IMR-90 (cell line): ENCODE results near the gene HCN2. TPM values are rescaled to one million over a fixed set of nuclear protein-coding genes. Genes with fewer than 3 reads are reported as not detected.

Experiments
- ATAC-seq: fragments of 200-7000 bp; cut with Tn5 transposase; 2 replicates; pipeline ENCODE4 v1.9.1; 2020; ENCODE audit warnings: low read depth, mild to moderate bottlenecking, moderate library complexity
- BruUV-seq: library from RNA; stranded (reverse); fragments of 400-500 nt; replicated peaks from 2 replicates; lab custom pipeline; 2021; lab: Mats Ljungman, UMichigan
- CTCF ChIA-PET: fragments of 300-600 bp; formaldehyde crosslinking; extraction: SDS; loops from one replicate; lab custom pipeline; 2021; ENCODE audit warnings: antibody characterized with exemption; lab: Yijun Ruan, JAX
- POLR2A ChIA-PET: fragments of 300-600 bp; sonication (Branson Sonifier 250); formaldehyde crosslinking; loops from one replicate; lab custom pipeline; 2022; ENCODE audit warnings: antibody characterized with exemption; ENCODE audit not compliant: unreplicated experiment; lab: Charles Lee
- DNase-seq: peaks from one replicate; pipeline ENCODE4 v3.0.0; 2013
- H2AFZ ChIP-seq: replicated peaks from 2 replicates; pipeline ENCODE3; 2013; ENCODE audit warnings: low read length, mild to moderate bottlenecking; ENCODE audit not compliant: poor library complexity
- H2AK5ac ChIP-seq: 2 replicates; pipeline ENCODE4 v1.6.1; 2013; ENCODE audit warnings: low read depth, low read length, inconsistent platforms
- H2AK9ac ChIP-seq: replicated peaks from 2 replicates; pipeline ENCODE3; 2013; ENCODE audit warnings: mild to moderate bottlenecking, low read depth, low read length, moderate library complexity; ENCODE audit not compliant: poor library complexity
- H2BK120ac ChIP-seq: 2 replicates; pipeline ENCODE4 v1.6.1; 2013; ENCODE audit warnings: low read depth, low read length, inconsistent platforms
- H2BK15ac ChIP-seq: 3 replicates; pipeline ENCODE4 v1.6.1; 2013; ENCODE audit warnings: low read depth, low read length, inconsistent platforms
- H2BK20ac ChIP-seq: 2 replicates; pipeline ENCODE4 v1.6.1; 2013; ENCODE audit warnings: low read depth, mild to moderate bottlenecking, inconsistent platforms, low read length, moderate library complexity
- H2BK5ac ChIP-seq: 2 replicates; pipeline ENCODE4 v1.6.1; 2013; ENCODE audit warnings: mild to moderate bottlenecking, low read depth, low read length, inconsistent platforms; ENCODE audit not compliant: poor library complexity, severe bottlenecking
- H3K14ac ChIP-seq: replicated peaks from 2 replicates; pipeline ENCODE4 v1.6.1; 2013; ENCODE audit warnings: low read depth, low read length, inconsistent platforms
- H3K18ac ChIP-seq: 2 replicates; pipeline ENCODE4 v1.6.1; 2013; ENCODE audit warnings: low read depth, low read length, control low read depth
- H3K23ac ChIP-seq: 2 replicates; pipeline ENCODE4 v1.6.1; 2013; ENCODE audit warnings: low read depth, low read length, inconsistent platforms
- H3K27ac ChIP-seq: 2 replicates; pipeline ENCODE4 v1.5.1; 2013; ENCODE audit warnings: mild to moderate bottlenecking, control low read depth, low read length; ENCODE audit not compliant: insufficient read depth
- H3K27me3 ChIP-seq: 2 replicates; pipeline ENCODE4 v1.6.1; 2013; ENCODE audit warnings: low read length; ENCODE audit not compliant: control insufficient read depth, insufficient read depth
- H3K36me3 ChIP-seq: 2 replicates; pipeline ENCODE4 v1.6.1; 2013; ENCODE audit warnings: low read length, mixed read lengths; ENCODE audit not compliant: control insufficient read depth, insufficient read depth
- H3K4ac ChIP-seq: 2 replicates; pipeline ENCODE4 v1.6.1; 2013; ENCODE audit warnings: low read depth, low read length, inconsistent platforms
- H3K4me1 ChIP-seq: 2 replicates; pipeline ENCODE4 v1.6.1; 2013; ENCODE audit warnings: low read length, mixed read lengths; ENCODE audit not compliant: control insufficient read depth, insufficient read depth
- H3K4me2 ChIP-seq: 2 replicates; pipeline ENCODE4 v1.6.1; 2013; ENCODE audit warnings: low read depth, mild to moderate bottlenecking, control low read depth, low read length, moderate library complexity
- H3K4me3 ChIP-seq: 2 replicates; pipeline ENCODE4 v1.5.1; 2013; ENCODE audit warnings: low read depth, mild to moderate bottlenecking, control low read depth, low read length, moderate library complexity; ENCODE audit not compliant: insufficient read depth
- H3K56ac ChIP-seq: 2 replicates; pipeline ENCODE4 v1.6.1; 2013; ENCODE audit warnings: low read length, inconsistent platforms; ENCODE audit not compliant: insufficient read depth; ENCODE audit errors: extremely low read depth
- H3K79me1 ChIP-seq, 2 experiments: 2 replicates each; pipeline ENCODE4 v1.6.1; 2013; ENCODE audit warnings: low read length in 2 of 2, inconsistent platforms in 1 of 2, low read depth in 1 of 2
- H3K9ac ChIP-seq: 2 replicates; pipeline ENCODE4 v1.6.1; 2013; ENCODE audit warnings: low read depth, low read length, control low read depth
- H3K9me1 ChIP-seq: 2 replicates; pipeline ENCODE4 v1.6.1; 2013; ENCODE audit warnings: low read length, inconsistent platforms; ENCODE audit not compliant: insufficient read depth
- H3K9me3 ChIP-seq: 2 replicates; pipeline ENCODE4 v1.6.1; 2013; ENCODE audit warnings: low read length; ENCODE audit not compliant: control insufficient read depth, insufficient read depth
- H4K20me1 ChIP-seq: 2 replicates; pipeline ENCODE4 v1.6.1; 2013; ENCODE audit warnings: low read length, inconsistent platforms; ENCODE audit not compliant: insufficient read depth
- H4K5ac ChIP-seq: 2 replicates; pipeline ENCODE4 v1.6.1; 2013; ENCODE audit warnings: mild to moderate bottlenecking, low read depth, low read length, control low read depth
- H4K8ac ChIP-seq, 2 experiments: 2 replicates each; pipeline ENCODE4 v1.6.1; 2013; ENCODE audit warnings: low read depth in 2 of 2, low read length in 2 of 2, control low read depth in 1 of 2, inconsistent platforms in 1 of 2
- H4K91ac ChIP-seq: 2 replicates; pipeline ENCODE4 v1.6.1; 2013; ENCODE audit warnings: low read depth, low read length, inconsistent platforms; ENCODE audit not compliant: insufficient read depth
- FOS ChIP-seq: fragments of 150-350 bp; IDR thresholded peaks from 2 replicates; pipeline ENCODE4 v1.6.1; 2016; ENCODE audit warnings: low read depth, low read length
- MAZ ChIP-seq: IDR thresholded peaks from 2 replicates; pipeline ENCODE4 v1.6.1; 2012; ENCODE audit warnings: low read depth, mild to moderate bottlenecking, low read length, improper control_type of control experiment, moderate library complexity, borderline replicate concordance
- MXI1 ChIP-seq: IDR thresholded peaks from 2 replicates; pipeline ENCODE4 v1.6.1; 2012; ENCODE audit warnings: low read depth, mild to moderate bottlenecking, low read length, moderate library complexity, borderline replicate concordance
- WGBS, 2 experiments: methylation state at CpG; one replicate each; pipeline versions ENCODE4 v1.1.5 to v1.1.7; 2013; ENCODE audit warnings: missing lambda C conversion rate in 2 of 2; ENCODE audit not compliant: insufficient read length in 1 of 2; ENCODE audit errors: extremely low coverage in 2 of 2; 5-methylcytosine and 5-hydroxymethylcytosine counted together
- dilution Hi-C: fragments of 300-500 bp; cut with HindIII; formaldehyde crosslinking; loops from one replicate; pipeline ENCODE4 v1.14.3; 2018; ENCODE audit warnings: low sequenced_read_pairs; ENCODE audit not compliant: unreplicated experiment
- in situ Hi-C: fragments of 300-500 bp; cut with MboI; formaldehyde crosslinking; loops from 3 replicates; pipeline ENCODE4 v1.14.3; 2019; ENCODE audit warnings: low sequenced_read_pairs, inconsistent platforms, mixed read lengths
- intact Hi-C: fragments of 100-400 bp; cut with micrococcal nuclease; formaldehyde crosslinking; loops from 2 replicates; pipeline ENCODE4 v1.10.0; 2022
- polyA plus RNA-seq, 3 experiments: library from polyadenylated mRNA; depleted of rRNA; stranded (reverse); fragments of >200 nt; gene quantifications; 2 replicates each; pipeline ENCODE4 v1.2.3, GENCODE V29; 2012; ENCODE audit warnings: low replicate concordance in 1 of 3
- total RNA-seq: library from RNA; depleted of rRNA; stranded (reverse); fragments of >200 nt; gene quantifications from 2 replicates; pipeline ENCODE4 v1.2.3, GENCODE V29; 2012

The HCN2 gene
- total and polyA plus RNA-seq, 2 of the 4 experiments (the other 2 are of a cell fraction), result 0.72 to 2.6 TPM

DNA sequence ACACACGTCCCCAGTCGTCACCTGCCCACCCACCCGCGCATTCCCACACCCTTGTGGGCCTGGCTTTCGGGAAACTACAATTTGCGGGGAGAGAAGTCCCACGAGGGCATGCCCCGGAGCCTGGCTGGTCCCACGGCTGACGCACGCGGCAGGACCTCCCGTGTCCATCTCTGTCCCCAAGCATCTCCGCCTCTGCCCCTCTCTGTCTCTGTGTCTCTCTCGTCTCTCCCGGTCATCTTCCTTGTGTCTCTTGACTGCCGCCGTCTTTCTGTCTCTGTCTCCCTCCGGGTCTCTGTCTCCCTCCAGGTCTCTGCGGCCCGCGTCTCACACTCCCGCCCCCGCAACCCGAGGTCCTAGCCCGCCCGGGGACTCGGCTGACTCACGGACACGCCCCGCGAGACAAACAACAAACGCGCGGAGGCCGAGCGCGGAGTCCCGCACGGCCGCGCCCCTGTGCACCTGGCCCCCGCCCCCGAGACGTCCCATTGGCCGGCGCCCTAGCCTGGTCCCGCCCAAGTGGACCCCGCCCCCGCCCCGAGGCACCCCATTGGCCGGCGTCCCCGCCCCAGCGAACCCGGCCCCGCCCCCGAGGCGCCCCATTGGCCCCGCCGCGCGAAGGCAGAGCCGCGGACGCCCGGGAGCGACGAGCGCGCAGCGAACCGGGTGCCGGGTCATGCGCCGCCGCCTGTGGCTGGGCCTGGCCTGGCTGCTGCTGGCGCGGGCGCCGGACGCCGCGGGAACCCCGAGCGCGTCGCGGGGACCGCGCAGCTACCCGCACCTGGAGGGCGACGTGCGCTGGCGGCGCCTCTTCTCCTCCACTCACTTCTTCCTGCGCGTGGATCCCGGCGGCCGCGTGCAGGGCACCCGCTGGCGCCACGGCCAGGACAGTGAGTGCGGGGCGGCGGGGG, 49.8 kb downstream of the HCN2 start, which contains the start of gene FGF22:
TSS of gene FGF22 (plus strand) at position 627 of the 908 bp plus-strand sequence. CDS start at position 674, 47 bp downstream.
- H4K5ac ChIP-seq, result no peak within 1 kb of the TSS
- no peak within 1 kb of the TSS for H3K27ac ChIP-seq
- DNase-seq (peak; percentile 74), ATAC-seq (peak; percentile 98)
- H3K4ac ChIP-seq, result no peak within 1 kb of the TSS; the same call in 1 of the 2 replicates
- H4K91ac ChIP-seq, result no peak within 1 kb of the TSS; the same call in 1 of the 2 replicates
- peaks cover 4% of the 10 kb centered on the region; the same call in 1 of the 2 replicates for H3K36me3 ChIP-seq
- H3K27me3 ChIP-seq, result no peaks in the 10 kb centered on the region
- no peaks in the 10 kb centered on the region for H4K20me1 ChIP-seq
- TF ChIP-seq MXI1 (no peak), FOS (no peak), MAZ (peak; percentile 53; the same call in 1 of the 2 replicates)
- dilution Hi-C loops, result no loop called here
- peak within 1 kb of the TSS; percentile 7 for H2AK5ac ChIP-seq
- peak within 1 kb of the TSS; percentile 92 for H3K4me2 ChIP-seq
- no peak within 1 kb of the TSS for H2BK20ac ChIP-seq
- H2BK120ac ChIP-seq, result no peak within 1 kb of the TSS
- no peak within 1 kb of the TSS for H2BK15ac ChIP-seq
- H3K4me3 ChIP-seq, result peak within 1 kb of the TSS; percentile 49
- no peak within 1 kb of the TSS for H3K18ac ChIP-seq
- CTCF ChIA-PET, result no interaction called here
- peak within 1 kb of the TSS; percentile 60 for H2AK9ac ChIP-seq
- no peak within 1 kb of the TSS for H3K23ac ChIP-seq
- 13% methylated on average over 46 of the region's 109 CpGs; no CpG with 5 or more reads in 1 of the 2 experiments for WGBS, 2 experiments
- intact Hi-C loops, result no loop called here
- H4K8ac ChIP-seq, result peak within 1 kb of the TSS in 1 of 2 experiments; percentile 53; a peak in 2 of 4 replicates
- H3K79me1 ChIP-seq, result peaks cover 0 to 1% of the 10 kb centered on the region in 2 experiments; a peak in 1 of 4 replicates
- no peaks in the 10 kb centered on the region for H3K9me1 ChIP-seq
- no peaks in the 10 kb centered on the region for H3K9me3 ChIP-seq
- no peak within 1 kb of the TSS for H2BK5ac ChIP-seq
- peak within 1 kb of the TSS; percentile 85 for H2AFZ ChIP-seq
- BruUV-seq, result no TSS peak
- no peak within 1 kb of the TSS for H3K14ac ChIP-seq
- in situ Hi-C loops, result no loop called here
- peak within 1 kb of the TSS; percentile 25; the same call in 1 of the 2 replicates for H3K9ac ChIP-seq
- H3K4me1 ChIP-seq, result peaks cover 3% of the 10 kb centered on the region
- H3K56ac ChIP-seq, result no peak within 1 kb of the TSS
- POLR2A ChIA-PET, result no interaction called here
